ENCODE measurements around the gene FBLN5.
"Not testable (repeated sequence)": the region's sequence is repeated elsewhere in the genome, so short reads cannot be mapped to it uniquely, and the experiment has no call there.

The FBLN5 gene

GRCh38 chr14:91904483-91904882 is 43.0 kb downstream of the FBLN5 start:
- no peak for DNase-seq

GRCh38 chr14:91903070-91903469 is 44.4 kb downstream of the FBLN5 start:
- no peak for DNase-seq

DNA sequence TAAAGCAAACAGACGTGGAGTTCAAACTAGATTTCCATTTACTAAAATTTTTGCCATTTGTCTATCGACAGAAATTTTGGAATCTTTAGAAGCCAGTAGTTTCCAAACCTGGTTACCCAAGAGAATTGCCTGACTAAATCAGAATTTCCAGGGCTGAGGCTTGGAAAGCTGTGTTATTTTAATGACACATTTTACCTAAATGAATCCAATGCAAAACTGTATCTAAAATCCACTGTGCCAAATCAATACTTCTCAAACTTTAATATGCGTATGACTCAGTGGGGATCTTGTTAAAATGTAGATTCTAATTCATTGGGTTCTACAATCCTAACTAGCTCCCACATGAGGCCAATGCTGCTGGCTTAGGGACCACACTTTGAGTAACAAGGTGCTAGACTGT is 45.2 kb downstream of the FBLN5 start:
- no peak for DNase-seq

DNA sequence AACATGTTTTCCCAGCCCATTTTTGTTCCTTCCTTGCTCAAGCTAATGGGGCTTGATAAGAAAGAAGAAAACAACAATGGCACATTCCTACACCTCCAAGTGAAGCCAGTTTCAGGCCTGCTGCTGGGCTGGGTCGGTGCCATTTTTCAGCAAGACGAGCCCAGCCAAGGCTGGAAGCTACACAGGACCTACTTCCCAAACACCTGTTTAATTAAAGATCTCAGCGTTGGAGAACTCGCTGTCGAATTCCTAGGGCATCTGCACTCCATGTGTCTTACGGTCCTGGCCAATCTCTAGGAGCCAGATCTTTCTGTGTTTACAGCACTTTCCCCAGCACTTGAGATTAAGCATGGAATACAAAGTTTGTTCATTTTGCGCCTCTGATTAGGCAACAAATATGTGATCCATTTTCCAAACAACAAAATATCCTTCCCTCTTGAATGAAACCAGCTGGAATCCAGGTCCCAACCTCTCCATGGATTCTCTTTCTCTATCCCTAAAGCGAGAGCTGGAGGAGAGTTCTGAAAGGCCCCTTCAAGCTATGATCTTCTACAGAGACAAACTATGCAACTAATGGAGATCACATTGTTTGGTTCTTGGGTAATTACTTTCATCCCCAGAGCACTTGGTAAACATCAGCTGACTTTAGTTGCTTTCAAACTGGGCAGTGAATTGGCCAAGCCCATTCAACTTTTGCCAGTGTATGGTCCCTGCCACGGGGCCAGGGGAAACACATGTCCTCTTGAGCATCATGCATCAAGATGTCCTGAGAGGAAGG is 45.9 kb downstream of the FBLN5 start:
- no peak for DNase-seq

- no peak for DNase-seq
These were observed 47.7 kb downstream of the FBLN5 start for GRCh38 chr14:91899806-91900205.

DNA sequence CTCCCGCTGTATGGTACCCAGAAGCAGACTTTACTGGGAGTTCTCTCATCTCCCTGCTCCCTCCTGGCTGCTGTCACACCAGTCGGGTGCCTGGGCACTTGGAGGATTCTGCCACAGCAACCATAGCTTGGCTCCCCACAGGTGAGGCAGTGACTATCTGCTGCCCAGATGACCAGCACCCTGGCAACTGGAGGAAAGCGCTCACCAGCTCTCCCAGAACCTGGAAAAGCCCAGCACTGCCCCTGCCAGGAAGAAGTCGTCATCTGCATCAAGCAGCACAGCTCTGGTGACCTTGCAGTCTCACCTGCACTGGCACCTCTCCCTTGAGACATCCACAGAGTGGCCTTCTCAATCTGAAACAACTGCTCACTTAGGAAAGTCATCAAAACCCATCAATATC is 48.3 kb downstream of the FBLN5 start:
- no peak for DNase-seq

- no peak for DNase-seq
These were observed 49.1 kb downstream of the FBLN5 start for GRCh38 chr14:91898372-91898771.

DNA sequence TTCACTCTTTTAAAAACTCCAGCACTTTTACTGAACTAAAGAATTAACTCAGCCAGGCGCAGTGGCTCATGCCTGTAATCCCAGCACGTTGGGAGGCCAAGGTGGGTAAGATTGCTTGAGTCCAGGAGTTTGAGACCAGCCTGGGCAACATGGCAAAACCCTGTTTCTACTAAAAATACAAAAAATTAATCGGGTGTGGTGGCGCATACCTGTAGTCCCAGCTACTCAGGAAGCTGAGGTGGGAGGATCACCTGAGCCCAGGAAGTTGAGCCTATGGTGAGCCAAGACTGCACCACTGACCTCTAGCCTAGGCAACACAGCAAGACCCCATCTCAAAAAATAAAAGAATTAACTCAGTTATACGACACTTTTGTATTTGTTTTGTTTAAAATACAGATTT is 49.8 kb downstream of the FBLN5 start:
- not testable (repeated sequence) for DNase-seq

DNA sequence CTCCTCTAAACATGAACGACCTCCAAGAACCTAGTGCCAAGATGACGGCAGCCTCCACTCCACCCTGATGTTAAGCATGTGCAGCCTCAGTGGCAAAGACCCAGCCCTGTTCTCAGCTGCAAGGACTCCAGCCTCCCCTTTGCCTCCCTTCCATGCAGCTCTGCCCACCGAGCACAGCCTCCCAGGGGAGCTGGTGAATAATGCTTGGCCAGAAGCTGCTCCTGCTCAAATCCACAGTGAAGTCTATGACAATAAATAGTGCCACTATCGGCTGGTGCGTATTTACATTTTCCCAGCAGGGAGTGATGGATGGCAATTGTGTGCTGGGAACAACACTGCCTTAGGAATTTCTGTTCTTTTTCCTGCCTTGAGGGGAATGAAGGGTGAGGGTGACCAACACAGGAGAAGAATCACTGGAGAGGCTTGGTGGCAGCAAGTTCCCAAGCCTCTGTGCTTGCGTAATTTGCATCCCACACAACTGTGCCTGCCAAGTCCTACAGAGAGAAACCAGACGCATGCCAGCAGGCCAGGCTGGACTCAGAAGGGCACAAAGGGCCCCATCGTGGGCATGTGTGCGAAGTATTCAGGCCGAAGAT is 50.3 kb downstream of the FBLN5 start:
- DNase-seq: no peak

DNA sequence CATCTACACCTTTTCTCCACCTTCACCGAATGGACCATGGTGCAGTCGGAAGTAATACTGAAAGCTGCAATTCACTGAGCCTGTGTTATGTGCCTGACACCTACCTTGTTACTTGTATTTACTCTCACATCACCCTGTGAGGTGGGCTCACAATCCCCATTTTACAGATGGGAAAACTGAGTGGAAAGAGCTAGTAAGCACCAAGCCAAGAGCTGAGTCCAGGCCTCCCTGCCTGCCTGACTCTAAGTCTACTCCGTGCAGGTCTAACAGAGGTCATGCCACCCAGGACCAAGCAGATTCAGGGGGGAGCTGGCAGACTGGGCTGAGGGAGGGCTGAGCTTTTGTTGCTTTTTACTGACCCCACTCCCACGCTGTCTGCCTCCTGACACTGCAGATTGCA is 51.1 kb downstream of the FBLN5 start:
- no peak for DNase-seq

DNA sequence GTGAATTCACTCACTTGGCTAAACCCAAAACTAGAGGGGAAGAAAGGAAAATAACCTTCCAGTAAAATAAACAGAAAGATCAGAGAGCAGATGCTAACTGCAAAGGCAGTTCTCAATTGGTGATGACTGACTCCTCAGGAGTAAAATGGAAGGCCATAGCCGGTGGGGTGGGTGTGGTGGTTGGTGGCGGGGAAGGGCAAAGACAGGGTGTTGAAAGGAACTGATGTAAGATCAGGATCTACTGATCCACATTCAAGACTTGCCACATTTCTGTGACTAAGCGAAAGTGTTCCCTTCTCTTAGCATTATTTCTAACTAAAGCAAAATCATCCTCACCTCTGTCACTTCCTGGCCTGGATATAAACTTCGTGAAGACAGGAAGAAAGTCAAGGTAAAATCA is 53.8 kb downstream of the FBLN5 start:
- DNase-seq: no peak

GRCh38 chr14:91893007-91893406 is 54.5 kb downstream of the FBLN5 start:
- DNase-seq: no peak

- no peak for DNase-seq
These were observed 55.7 kb downstream of the FBLN5 start for GRCh38 chr14:91891721-91892220.

- no peak for DNase-seq
These were observed 56.4 kb downstream of the FBLN5 start for GRCh38 chr14:91891101-91891500.

GRCh38 chr14:91890291-91890749 is 57.2 kb downstream of the FBLN5 start:
- no peak for DNase-seq

GRCh38 chr14:91889477-91890211 is 57.9 kb downstream of the FBLN5 start:
- peak; percentile 42 for DNase-seq

DNA sequence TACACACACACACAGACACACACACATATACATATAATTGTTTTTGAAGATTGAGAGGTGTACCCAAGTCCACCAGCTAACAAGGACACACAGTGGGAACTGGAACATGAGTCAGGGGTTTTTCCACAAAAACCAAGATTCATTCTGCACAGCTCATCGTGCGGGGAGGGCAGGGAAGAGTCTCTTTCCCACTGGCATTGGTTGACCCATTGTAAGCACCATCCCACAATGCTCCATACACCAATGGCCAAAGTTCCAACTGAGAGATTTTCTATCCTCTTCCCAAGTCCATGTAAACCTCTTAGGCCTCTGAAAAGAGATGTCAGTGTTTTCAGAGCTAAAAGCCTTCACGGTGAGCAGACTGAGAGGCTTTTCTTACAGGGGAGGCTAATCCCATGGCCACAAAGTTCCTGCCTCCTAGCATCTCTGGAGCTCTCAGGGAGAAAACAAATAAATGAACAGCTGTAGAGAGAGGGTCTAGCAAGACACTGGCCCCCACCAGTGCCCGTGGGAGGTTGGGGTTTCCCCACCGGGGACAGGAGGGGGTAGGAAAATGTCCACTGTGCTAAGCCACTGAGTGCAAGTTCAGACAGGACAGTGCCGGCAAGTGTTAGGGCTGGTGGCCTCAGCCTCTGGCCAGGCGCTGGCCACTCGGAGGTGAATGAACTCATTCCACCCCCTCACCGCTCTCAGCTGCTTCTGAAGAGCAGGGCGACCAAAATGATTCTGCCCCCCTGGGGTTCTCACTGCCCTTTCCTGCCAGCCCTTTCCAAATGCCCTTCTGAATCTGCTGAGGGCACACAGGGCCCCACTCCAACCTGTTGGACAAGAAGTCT is 58.6 kb downstream of the FBLN5 start:
- DNase-seq: no peak

DNA sequence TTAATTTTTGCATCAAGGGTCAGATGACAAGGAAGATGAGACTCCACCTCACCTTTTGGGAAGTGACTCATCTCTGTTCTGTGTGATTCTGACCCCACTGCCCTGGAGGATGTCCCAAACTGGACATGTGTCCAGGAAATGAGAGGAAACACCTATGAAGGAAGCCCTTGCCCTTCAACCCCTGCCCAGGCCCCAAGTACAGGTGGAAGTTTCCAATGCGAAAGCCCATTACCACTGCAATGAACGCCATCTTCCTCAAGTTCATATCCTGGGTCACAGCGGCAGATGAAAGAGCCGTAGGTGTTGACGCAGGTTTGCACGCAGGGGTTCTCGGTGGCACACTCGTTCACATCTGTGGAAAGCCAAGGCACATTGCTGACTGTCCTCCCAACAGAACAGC is 60.5 kb downstream of the FBLN5 start:
- no peak for DNase-seq

DNA sequence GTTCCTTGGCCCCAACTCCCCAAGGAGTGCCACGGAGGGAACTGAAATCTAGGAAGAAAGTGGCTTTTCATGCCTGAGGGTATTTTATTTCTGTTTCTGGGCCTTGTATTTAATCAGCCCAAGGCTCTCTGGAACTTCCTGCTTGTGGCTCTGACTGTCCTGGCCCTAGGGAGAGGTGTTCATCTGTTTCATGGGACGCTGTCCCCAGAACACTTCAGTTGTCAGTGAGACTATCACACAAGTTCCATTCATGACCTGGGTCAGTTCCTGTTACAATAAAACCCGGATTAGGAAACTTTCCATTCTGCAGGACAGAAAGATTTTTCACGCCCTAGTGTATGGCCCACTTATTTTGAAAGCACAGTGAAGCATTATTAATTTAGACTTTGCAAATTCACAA is 61.7 kb downstream of the FBLN5 start:
- no peak for DNase-seq

DNA sequence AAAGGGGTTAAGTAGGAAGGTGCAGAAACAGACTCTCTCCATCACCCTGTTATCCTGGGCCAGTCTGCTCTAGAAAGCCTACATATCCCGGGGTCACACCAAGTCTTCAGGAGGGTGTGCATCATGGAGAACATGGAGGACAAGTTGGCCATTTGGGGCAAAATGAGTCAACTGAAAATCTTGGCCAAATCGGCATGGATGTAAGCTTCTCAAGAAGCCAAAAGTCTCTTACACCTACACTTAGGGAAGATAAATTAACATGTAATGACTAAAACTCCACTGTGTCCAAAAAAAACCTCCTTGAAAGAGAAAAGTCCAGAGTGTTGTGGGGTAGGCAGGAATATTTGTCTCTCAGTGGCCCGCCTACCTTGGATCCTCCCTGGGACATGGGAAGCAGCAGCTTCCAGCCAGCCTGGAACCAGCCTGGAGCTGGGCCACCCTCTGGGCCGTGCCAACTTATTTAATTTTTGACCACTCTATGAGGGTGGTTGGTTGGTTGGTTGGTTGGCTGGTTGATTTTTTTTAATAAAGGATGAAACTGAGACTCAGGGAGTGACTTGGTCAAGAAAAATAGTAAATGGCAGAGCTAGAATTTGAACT is 62.3 kb downstream of the FBLN5 start:
- DNase-seq: no peak

DNA sequence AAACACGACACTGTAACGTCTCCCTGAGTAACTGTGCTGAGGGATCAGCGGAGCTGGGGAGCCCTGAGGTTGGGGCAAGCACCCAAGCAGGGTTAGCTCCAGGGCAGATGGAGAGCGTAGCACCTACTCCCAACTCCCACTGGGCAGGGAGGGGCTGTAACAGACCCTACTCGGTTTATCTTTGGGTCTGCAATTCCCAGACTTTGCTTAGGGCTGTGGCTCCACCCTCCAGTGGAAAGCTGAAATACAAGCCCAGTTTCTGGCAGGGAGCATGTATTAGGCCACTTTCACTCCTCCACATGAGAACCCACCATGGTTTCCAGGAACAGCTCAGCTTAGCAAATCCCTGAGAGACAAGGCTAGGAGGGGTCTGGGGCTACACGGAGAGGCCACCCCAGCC is 62.8 kb downstream of the FBLN5 start:
- DNase-seq: no peak

GRCh38 chr14:91883753-91884152 is 63.7 kb downstream of the FBLN5 start:
- no peak for DNase-seq

GRCh38 chr14:91882776-91883175 is 64.7 kb downstream of the FBLN5 start:
- no peak for DNase-seq
